ENCODE measurements around the gene PIAS1.

- TF ChIP-seq CTCF (IDR thresholded peaks at IDR 0.05; ENCODE audit: insufficient read depth, low read length) (no peak), POLR2AphosphoS5 (IDR thresholded peaks at IDR 0.05; ENCODE audit: low read depth) (no peak), GABPA (IDR thresholded peaks at IDR 0.05; ENCODE audit: low read depth) (no peak), REST (IDR thresholded peaks at IDR 0.05; ENCODE audit: insufficient replicate concordance, low read depth) (no peak), SPI1 (IDR thresholded peaks at IDR 0.05; ENCODE audit: borderline replicate concordance, low read depth) (no peak)
These were observed 184.9 kb downstream of the PIAS1 start for GRCh38 chr15:68239025-68239424.
